Measurements from ENCODE around the gene TACC2.
"Not testable (repeated sequence)": the region's sequence is repeated elsewhere in the genome, so short reads cannot be mapped to it uniquely, and the experiment has no call there.

The TACC2 gene, protein sequence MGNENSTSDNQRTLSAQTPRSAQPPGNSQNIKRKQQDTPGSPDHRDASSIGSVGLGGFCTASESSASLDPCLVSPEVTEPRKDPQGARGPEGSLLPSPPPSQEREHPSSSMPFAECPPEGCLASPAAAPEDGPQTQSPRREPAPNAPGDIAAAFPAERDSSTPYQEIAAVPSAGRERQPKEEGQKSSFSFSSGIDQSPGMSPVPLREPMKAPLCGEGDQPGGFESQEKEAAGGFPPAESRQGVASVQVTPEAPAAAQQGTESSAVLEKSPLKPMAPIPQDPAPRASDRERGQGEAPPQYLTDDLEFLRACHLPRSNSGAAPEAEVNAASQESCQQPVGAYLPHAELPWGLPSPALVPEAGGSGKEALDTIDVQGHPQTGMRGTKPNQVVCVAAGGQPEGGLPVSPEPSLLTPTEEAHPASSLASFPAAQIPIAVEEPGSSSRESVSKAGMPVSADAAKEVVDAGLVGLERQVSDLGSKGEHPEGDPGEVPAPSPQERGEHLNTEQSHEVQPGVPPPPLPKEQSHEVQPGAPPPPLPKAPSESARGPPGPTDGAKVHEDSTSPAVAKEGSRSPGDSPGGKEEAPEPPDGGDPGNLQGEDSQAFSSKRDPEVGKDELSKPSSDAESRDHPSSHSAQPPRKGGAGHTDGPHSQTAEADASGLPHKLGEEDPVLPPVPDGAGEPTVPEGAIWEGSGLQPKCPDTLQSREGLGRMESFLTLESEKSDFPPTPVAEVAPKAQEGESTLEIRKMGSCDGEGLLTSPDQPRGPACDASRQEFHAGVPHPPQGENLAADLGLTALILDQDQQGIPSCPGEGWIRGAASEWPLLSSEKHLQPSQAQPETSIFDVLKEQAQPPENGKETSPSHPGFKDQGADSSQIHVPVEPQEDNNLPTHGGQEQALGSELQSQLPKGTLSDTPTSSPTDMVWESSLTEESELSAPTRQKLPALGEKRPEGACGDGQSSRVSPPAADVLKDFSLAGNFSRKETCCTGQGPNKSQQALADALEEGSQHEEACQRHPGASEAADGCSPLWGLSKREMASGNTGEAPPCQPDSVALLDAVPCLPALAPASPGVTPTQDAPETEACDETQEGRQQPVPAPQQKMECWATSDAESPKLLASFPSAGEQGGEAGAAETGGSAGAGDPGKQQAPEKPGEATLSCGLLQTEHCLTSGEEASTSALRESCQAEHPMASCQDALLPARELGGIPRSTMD (N-terminal part only)

DNA sequence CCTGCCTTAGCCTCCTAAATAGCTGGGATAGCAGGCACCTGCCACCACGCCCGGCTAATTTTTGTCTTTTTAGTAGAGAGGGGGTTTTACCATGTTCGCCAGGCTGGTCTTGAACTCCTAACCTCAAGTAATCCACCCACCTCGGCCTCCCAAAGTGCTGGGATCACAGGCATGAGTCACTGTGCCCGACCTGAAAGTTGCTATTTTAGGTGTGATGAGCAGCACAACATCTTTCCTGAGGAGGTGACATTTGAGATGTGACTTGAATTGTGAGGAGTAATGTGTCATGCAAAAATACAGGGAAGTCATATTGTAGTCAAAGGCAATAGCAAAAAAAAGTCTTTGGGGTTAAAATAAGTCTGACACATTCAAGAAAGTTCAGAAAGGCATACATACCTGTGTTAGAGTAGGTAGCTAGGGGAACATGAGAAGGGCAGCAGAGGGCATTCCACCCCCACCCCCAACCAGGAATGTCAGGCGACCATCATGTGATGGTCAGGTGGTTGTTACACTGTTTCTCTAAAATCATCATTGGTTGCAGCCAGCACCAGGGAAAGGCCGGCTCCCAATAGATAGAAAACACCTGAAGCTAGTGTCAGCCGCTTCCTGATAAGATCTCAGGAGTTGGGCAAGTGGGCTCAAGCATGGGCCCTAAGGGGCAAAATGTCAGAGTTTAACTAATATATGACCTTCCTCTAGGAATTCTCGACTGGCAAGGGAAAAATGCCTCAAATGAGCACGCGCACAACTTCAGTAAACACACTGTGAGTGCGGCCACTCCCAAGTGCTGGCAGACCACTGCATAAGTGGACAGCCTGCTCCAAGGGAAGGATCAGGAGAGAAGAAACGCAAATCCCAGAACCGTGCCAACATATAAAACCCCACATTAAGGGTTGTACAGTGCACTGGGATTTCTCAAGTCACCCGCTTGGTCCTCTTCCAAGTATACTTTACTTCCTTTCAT, at the start of gene TACC2:
TACC2 (plus strand) TSS at position 803 of the 964 bp plus-strand sequence. CDS start 32,819 bp downstream, outside the sequence.
- DNase-seq, result no peak

DNA sequence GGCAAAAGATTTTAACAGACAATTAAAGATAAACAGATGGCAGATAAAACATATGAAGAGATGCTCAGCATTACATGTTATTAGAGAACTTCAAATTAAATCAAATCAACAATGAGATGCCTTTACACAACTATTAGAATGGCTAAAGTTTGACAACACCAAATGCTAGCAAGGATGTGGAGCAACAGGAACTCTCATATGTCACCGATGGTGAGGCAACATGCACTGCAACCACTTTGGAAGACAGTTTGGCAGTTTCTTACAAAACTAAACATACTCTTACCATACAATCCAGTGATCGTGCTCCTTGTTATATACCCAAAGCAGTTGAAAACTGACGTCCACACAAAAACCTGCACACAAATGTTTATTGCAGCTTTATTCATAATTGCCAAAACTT, 47.4 kb upstream of the TACC2 start:
- DNase-seq, result no peak

DNA sequence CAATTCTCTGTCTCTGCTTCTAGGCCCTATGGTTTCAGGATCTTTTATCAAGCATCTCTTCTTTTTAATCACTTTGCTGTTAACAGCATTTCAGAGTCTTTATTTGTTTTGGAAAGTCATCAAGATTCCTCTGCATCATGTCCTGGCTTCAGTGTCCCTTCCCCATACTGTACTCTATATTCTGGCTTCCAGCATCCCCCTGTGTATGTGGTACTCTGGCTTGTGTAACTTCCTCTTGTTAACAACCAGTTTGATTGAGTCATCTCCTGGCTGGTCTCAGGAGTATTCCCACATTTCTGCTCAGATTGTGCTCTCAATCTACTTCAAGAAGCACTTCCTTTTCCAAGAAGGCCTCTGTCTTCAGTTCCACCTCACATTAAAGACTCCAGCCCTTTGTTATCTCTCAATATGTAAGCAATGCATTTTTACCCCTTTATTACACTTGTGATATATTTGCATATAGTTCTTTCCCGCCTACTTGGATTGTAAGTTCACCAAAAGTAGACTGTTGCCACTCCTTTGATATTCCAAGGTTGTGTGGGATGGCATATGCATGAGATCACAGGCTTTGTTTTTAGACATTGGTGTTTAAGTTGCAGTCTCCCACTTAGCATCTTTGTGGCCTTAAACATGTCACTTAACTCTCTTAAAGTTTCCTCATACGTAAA, 46.1 kb upstream of the TACC2 start:
- no peak for DNase-seq

DNA sequence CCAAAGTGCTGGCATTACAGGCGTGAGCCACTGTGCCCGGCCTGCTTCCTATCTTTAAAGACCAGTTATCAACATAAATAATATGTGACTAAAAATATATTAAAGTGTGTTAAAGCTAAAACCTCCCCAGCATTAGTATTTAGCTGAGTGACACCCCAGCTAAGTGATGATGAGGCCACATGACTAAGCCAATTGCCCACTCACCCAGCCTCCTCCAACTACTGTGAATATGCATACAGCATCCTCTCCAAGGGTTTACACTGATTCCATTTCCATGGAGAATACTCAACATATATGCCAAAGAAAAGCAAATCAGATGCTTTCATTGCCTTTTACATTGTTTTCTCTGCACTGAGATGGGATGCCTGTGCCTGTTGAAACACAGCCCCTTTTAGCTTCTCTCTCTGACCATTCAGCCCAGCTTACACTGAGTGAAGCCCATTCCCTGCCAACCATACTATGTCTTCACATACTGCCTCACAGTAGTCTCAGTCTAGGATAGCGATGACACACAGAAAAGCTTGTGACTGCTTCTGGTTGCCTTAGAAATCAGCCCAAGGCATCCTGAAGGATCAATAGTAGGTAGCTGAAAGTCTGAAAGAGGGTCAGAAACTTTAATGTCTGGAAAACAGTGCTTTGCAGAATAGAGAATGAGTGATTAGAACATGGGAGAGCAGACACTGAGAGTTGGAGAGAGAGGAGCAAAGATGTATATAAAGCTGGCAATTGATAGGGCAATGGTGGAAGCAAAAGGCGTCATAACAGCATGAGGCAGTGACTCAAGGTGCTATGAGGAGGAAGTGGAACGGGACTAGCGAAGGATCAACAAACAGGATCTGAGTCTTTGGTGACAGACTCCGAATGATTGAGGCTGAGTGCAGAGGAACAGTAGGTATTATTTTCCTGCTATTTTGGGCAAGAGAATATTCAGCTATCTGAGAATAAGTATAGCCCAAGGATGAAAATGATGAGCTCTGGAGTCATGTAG, 41.3 kb upstream of the TACC2 start:
- DNase-seq, result no peak

DNA sequence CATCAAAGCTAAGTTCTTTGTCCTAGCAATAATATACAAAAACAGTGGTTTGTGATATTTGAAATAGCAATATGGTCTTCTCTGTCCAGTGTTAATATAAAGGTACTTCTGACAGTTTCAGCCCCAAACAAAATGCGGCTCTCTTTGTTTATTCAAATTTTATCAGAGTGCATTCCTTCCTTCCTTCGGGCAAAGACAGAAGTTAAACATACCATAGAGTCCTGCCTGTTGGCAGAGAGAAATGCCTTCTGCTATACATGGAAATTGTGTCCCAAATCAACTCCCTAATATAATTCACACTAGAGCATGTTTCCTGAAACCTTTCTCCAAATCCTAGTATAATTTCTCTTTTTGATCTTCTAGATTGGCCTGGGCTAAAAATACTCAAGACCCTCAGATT, 39.9 kb upstream of the TACC2 start:
- DNase-seq, result no peak

DNA sequence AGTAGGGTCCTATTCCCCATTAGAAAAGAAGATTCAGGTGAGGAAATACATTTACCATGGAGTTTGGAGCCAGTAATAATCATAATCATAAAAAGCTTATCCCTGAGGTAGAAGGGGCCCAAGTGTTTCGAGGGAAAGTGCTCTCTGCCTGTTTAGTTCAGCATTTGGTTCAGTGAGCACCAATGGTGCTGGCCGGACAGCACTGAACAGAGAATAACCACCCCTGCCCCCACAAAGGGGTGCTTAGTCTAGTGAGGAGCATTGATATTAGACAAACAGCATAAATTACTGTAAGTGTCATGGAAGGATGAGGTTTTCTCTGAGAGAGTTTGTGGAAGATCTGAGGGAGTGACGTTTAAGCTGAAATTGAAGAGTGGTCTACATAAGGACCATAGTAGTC, 39.5 kb upstream of the TACC2 start:
- no peak for DNase-seq

DNA sequence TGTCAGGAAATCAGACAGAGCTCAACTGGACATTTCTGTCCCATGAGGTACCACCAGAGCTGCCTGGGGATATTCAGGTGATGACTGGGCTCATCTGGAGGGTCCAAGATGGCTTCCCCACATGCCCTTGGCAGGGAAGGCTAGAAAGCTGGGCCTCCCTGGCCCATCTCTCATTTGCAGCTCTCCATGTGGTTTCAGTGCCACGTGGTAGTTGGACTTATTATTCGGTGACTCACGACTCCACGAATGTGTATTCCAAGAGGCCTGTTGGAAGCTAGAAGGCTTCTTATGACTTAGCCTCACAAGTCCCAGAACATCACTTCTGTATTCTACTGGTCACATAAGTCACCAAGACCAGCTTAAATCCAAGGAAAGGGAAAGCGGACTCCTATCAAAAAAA, 36.7 kb upstream of the TACC2 start:
- DNase-seq, result no peak

DNA sequence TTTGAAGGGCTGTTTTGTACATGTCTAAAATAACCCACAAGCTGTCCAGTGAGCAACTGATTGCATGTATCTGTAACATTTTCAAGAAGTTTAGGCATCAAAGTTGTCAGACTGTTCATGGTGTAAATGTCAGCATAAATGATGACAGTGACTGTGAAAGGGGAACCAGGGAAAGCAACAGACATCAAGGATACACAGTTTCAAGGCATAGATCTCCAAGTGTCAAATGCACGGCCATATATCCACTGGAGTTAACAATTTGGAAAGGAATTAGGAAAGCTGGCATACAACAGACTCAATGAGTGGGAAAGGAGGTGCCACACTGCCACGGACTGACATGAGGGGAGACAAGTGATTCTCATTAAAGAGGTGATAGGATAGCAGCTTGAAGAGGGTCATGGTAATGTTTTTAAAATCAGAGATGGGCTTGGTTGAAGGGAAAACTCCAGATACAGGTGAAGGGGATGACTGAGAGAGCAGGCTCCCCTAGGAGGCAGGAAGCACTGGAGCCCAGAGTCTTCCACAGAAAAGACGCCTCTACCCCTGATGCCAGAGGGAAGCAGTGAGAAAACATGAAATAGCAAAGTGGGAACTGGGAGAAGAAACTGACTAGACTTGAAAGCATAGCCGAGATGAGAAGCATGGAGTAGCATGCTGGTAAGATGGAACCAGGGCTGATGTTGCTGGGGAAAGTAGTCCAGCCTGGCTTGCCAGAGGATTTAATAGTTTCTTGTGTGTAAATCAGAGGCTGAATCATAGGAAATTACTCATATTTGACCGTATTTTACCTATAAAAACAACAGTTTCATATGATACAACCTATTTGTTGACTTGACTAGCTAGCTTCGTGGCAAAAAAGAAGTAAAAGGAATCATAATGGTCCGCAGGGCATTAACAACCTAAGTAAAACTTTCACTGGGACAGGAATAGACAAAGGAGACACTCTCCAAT, 32.6 kb upstream of the TACC2 start:
- DNase-seq, result no peak

DNA sequence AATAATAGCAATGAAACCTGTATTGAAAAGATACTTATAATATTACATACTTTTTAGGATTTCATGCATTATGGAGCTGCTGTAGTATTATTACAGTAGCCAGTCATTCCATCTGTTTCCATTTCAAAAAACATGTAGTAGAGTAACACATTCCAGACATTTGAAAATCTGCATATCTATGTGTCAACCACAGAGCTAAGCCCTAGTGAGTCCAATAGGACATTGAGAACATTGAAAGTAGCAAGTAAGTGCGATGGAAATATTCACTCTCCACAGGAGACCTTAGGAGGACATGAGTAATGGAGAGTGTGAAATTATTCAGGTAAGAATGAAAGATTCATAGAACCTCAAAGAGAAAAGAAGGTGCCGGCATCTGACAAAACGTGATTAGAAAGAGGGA, 29.3 kb upstream of the TACC2 start:
- no peak for DNase-seq

DNA sequence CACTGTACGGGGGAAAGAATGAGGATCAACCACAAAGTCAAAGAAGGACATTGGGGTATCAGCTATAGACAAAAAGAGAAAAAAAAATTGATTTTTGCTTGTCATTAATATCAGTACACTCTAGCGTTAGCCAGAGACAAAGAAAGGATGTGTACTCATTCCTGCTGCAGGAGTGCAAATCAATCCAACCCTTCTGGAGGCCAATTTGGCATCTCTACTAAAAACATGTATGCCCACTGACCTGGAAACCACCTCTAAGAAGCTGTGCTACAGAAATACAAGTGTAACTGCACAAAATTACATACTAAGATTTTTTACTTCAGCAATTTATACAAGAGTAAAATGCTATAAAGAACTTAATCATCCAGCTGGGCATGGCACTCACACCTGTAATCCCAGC, 27.5 kb upstream of the TACC2 start:
- no peak for DNase-seq

DNA sequence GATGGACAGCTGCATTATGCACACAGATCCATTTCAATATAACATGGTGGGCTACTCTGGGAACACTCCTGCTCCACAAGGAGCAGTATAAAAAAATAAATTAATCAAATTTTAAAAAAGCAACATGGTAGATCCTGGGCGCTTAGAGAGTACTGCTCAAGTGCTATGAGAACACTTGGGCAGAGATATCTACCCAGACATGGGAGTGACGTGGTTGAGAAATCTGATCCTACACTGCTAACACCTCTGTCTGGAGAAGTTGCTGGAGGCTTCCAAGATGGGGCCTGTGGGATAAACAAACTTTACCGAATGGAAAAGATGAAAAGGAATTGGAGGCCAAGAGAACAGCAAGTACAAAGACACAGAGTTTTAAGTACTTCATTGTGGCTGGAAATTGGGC, 23.0 kb upstream of the TACC2 start:
- no peak for DNase-seq

DNA sequence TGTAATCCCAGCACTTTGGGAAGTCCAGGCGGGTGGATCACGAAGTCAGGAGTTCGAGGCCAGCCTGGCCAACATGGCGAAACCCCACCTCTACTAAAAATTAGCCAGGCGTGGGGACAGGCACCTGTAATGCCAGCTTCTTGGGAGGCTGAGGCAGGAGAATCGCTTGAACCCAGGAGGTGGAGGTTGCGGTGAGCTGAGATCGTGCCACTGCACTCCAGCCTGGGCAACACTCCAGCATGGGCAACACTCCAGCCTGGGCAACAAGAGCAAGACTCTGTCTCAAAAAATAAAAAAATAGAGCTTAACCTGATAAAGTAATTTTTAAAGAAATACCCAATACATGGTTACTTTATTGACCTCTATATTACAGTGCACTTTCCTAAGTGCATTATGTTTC, 19.9 kb upstream of the TACC2 start:
- not testable (repeated sequence) for DNase-seq

DNA sequence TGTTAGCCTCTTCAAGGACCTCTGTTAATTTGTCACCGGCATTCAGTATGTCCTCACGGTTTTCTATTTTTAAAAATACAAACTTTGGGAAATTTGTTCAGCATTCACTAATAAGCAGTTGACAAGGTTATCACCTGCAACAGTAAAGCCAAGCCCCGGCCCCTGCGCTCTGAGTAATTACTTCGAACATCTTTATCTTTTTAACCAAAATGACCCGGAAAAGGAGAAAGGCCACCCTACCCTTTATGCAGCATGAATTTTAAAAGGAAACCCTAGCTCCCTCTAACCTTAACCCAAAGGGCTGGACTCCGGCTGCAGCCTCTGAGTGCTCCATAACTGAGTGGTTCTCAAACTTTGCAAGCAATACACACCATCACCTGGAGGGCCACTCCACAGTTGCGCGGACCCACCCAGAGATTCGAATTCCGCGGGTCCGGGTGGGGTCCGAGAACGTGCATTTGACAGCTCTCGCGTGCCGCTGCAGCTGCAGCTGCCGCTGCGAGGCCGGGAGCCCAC, 14.9 kb upstream of the TACC2 start:
- no peak for DNase-seq

DNA sequence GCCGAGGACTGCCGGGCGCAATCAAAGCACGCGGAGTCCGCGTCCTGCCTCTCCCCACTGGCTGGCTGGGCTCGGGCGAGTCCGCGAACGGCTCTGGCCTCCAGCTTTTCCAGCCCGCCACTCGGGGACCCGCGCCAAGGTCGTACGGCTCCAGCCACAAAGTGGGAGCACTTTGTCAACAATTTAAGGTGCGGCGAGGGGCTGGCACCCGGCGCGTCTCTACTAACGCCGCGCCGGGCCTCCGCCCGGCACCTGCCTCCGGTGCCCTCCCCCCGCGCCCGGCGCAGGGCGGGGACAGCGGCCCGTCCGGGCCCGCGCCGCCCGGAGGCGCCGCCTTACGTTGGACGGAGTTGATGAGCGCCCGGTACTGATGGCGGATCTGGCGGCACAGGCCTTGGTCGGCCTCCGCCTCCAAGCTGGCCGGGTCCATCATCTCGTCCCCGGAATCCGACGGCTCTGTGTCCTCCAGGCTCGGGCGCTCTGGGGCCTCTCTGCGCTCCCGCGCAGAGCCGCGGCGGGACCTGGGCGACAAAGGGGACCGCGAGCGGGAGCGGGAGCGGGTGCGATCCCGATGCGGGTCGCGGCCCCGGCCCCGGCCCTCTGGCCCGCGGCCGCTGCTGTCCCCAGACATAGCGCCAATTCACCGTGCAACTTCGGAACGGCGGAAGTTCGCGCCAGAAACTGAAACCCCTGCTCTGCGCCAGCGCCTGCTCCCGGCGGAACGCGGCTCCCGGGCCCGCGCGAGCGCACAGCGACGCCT, 14.2 kb upstream of the TACC2 start, which contains the start of gene NSMCE4A:
NSMCE4A (minus strand) TSS at position 683 of the 760 bp plus-strand sequence; CDS start at position 631, 52 bp downstream.
- DNase-seq, result peak; percentile 58

DNA sequence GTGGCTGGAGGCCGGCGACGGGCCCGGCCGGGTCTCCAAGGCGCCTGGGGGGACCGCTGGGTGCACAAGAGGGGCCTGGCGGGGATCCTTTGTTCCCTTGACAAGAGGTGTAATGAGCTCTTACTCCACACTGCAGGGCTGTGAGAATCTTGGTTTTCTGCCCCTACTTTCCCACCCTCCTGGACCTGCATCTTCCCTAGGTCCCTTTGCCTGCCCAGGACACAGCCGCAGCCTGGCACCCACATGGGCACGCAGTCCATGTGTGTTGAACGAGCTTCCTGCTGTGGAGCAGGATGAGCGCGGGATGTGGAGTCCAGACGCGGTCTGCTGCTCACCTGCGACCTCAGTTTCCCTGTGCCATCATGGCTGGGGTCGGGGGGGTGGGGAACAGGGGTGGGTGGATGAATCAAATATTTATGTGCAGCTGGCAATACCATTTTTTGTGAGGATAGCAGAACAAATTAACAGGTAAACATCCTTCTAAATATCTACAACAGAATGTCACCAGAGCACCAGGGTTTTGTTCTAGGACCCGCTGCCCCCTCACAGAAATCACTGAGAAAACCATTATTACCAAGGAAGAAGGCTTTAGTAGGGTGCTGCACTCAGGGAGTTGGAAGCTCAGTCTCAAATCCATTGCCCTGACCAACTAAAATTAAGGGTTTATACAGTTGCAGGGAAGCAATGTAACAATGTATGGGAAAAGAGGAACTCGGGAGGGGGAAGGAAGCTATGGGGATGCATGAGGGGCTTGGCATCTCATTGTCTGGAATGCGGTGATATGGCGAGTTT, 13.5 kb upstream of the TACC2 start:
- DNase-seq, result no peak

DNA sequence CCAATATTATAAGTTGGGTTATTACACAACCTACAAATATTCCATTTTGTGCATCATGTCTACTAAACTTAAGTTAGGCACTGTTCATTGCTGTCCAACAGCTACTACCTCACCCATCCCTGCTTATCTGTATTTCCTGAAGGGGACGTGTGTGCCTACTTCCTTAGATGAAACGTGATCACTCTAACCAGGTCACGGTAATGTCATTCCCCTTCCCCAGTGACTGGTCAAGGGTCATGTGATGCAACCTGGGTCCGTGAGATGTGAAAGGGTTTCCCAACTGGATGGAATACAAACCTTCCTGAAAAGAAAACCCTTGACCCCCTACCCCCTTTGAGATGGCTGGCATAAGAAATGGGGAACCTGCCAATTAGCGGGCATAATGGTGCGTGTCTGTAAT, 12.4 kb upstream of the TACC2 start:
- no peak for DNase-seq

DNA sequence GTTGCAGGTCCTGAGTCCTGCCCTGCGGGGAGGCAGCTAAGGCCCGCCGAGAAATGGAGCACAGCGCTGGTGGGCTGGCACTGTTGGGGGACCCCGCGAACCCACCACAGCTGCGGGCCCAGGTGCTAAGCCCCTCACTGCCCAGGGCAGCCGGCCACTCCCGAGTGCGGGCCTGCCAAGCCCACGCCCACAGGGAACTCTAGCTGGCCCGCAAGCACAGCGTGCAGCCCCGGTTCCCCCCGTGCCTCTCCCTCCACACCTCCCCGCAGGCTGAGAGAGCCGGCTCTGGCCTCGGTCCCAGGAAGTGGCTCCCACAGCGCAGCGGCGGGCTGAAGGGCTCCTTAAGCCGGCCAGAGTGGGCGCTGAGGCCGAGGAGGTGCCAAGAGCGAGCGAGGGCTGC, 10.5 kb upstream of the TACC2 start:
- DNase-seq, result no peak

Data from activated T-cell treated with anti-CD3 and anti-CD28 coated beads for 4 hours (primary cell).